HFF-Myc (cell line): ENCODE measurements around the gene ZNF507.
"Not testable (repeated sequence)": the region's sequence is repeated elsewhere in the genome, so short reads cannot be mapped to it uniquely, and the experiment has no call there.

ENCODE experiments used
- DNase-seq: peaks from one replicate; pipeline ENCODE4 v3.0.0-alpha.2; 2011; ENCODE audit warnings: low read depth; ENCODE audit errors: extremely low read depth
- H3K4me3 ChIP-seq: replicated peaks from 2 replicates; pipeline ENCODE4 v1.5.1; 2011; ENCODE audit warnings: low read depth, mild to moderate bottlenecking, control low read depth, low read length
- CTCF ChIP-seq: IDR thresholded peaks from 2 replicates; pipeline ENCODE4 v1.5.1; 2012; ENCODE audit warnings: mild to moderate bottlenecking, low read depth, low read length, control low read depth; ENCODE audit errors: missing control alignments

Gene ZNF507

GRCh38 chr19:32364040-32364439 is 18.6 kb downstream of the ZNF507 start:
- DNase-seq = no peak
- no peak for TF ChIP-seq CTCF
- H3K4me3 ChIP-seq = no peak overlapping the region

- H3K4me3 ChIP-seq = no peak overlapping the region
- DNase-seq = no peak
- TF ChIP-seq CTCF = no peak
Measured at GRCh38 chr19:32367063-32367462, 21.7 kb downstream of the ZNF507 start.

GRCh38 chr19:32367948-32368536 is 22.6 kb downstream of the ZNF507 start:
- H3K4me3 ChIP-seq = no peak overlapping the region
- no peak for TF ChIP-seq CTCF
- no peak for DNase-seq

GRCh38 chr19:32368787-32369186 is 23.4 kb downstream of the ZNF507 start:
- no peak for DNase-seq

GRCh38 chr19:32372726-32373517 is 27.5 kb downstream of the ZNF507 start:
- 0 out of 2 replicates have a peak overlapping the region, but pooled peaks have one; percentile 6 for H3K4me3 ChIP-seq
- TF ChIP-seq CTCF = no peak
- DNase-seq = no peak

More at GRCh38 chr19:32368787-32369186, 23.4 kb downstream of the ZNF507 start:
- TF ChIP-seq CTCF = no peak
- H3K4me3 ChIP-seq = no peak overlapping the region

GRCh38 chr19:32373585-32374295 is 28.3 kb downstream of the ZNF507 start:
- no peak overlapping the region for H3K4me3 ChIP-seq
- peak; percentile 96 for DNase-seq

GRCh38 chr19:32374362-32374761 is 29.0 kb downstream of the ZNF507 start:
- H3K4me3 ChIP-seq, DNase-seq: not testable (repeated sequence)

More at GRCh38 chr19:32373585-32374295, 28.3 kb downstream of the ZNF507 start:
- no peak for TF ChIP-seq CTCF
